ENCODE measurements around the gene RBMS2.

RBMS2 gene

DNA sequence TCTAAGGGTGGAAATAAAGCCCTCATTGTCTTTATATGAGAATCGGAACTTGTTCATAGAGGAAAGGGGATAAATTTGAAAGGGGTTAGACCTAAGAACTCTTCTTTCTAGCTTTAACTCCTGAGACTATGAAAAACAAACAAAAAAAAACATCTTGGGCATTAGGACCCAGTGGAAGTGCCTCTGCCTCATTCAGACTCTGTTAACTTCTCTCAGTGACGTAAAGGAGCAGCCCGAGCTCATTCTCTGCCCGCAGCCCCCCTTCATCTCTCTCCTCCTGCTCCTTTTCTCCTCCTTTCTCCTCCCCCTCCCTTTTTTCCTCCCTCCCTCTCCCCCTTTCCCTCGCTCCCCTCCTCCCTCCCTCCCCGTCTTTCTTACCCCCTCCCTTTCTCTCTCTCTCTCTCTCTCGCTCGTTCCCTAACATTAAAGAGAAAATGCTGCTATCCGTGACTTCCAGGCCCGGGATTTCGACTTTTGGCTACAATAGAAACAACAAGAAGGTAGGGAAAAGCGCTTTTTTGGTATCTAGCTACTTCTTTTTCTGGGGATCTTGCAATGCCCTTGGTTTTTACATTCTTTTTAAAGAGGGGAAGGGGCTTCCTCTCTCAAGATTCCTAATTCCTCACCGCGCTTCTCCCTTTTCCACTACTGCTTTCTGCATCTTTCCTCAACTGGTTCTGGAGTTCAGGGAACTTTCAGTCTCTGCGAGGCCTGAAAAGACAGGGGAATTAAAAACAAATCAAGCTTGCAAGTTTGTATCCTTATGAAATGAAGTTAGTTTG, at the start of gene RBMS2:
Gene RBMS2, plus strand, starts transcription at position 231 of the 782 bp plus-strand sequence. Its CDS starts 204 bp downstream, at position 435.
- no peak within 1 kb of the TSS; the same call in 1 of the 2 replicates for H3K27ac ChIP-seq
- TF ChIP-seq CTCF (conservative IDR thresholded peaks at IDR 0.05) (no peak), ZFX (IDR thresholded peaks at IDR 0.05) (no peak)

- TF ChIP-seq CTCF (conservative IDR thresholded peaks at IDR 0.05) (no peak), ZFX (IDR thresholded peaks at IDR 0.05) (no peak)
These were observed 47.2 kb upstream of the RBMS2 start for GRCh38 chr12:56474389-56474788.

DNA sequence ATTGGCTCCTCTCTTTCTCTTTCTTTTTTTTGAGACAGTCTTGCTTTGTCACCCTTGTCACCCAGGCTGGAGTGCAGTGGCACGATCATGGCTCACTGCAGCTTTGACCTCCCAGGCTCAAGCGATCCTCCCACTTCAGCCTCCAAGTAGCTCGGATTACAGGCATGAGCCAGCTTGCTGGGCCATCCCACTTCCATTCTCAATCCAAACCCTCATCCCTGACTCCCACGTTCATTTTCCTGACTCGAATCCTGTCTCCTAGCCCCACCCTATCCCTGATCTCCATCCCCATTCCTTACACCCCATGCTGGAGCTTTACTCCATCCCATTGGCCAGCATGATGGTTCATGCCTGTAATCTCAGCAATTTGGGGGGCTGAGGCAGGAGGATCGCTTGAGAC, 45.5 kb upstream of the RBMS2 start:
- TF ChIP-seq ZFX (IDR thresholded peaks at IDR 0.05) (no peak), CTCF (conservative IDR thresholded peaks at IDR 0.05) (no peak)
- H3K27ac ChIP-seq = no peak overlapping the region

More at GRCh38 chr12:56474389-56474788, 47.2 kb upstream of the RBMS2 start:
- no peak overlapping the region for H3K27ac ChIP-seq

- TF ChIP-seq CTCF (conservative IDR thresholded peaks at IDR 0.05) (no peak), ZFX (IDR thresholded peaks at IDR 0.05) (no peak)
- H3K27ac ChIP-seq = no peak overlapping the region
These were observed 44.6 kb upstream of the RBMS2 start for GRCh38 chr12:56476972-56477432.

- H3K27ac ChIP-seq = no peak overlapping the region
- TF ChIP-seq CTCF (conservative IDR thresholded peaks at IDR 0.05) = no peak
- no peak for TF ChIP-seq ZFX (IDR thresholded peaks at IDR 0.05)
These were observed 43.9 kb upstream of the RBMS2 start for GRCh38 chr12:56477521-56478225.

DNA sequence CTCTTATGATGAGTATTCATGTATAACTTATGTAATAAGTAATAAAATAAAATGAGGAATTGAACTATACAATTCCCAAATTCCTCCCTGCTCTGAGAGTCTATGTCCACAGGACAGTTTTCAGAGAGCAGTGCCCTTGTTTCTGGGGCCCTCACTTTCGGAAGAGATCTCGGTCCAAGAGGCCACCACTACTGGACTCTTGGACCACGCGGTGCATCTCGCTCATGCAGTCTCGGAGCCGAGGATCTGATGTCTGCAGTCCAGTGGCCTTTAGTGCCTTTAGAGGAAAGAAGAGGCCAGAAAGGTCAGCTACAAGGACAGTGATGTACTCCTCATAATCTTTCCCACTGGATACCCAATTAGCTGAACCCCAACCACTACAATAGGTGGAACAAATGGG, 42.0 kb upstream of the RBMS2 start:
- TF ChIP-seq CTCF (conservative IDR thresholded peaks at IDR 0.05) = no peak
- TF ChIP-seq ZFX (IDR thresholded peaks at IDR 0.05) = no peak
- no peak overlapping the region for H3K27ac ChIP-seq

GRCh38 chr12:56484566-56484965, 37.1 kb upstream of the RBMS2 start:
- TF ChIP-seq ZFX (IDR thresholded peaks at IDR 0.05) (no peak), CTCF (conservative IDR thresholded peaks at IDR 0.05) (no peak)
- H3K27ac ChIP-seq = no peak overlapping the region
